Mammary epithelial cell (primary cell): ENCODE data around the gene POTEI.
"Not testable (repeated sequence)": the region's sequence is repeated elsewhere in the genome, so short reads cannot be mapped to it uniquely, and the experiment has no call there.

ENCODE experiments used
- CTCF ChIP-seq, 2 donors: IDR thresholded peaks in 1 of 2; conservative IDR thresholded peaks in 1 of 2; 2 replicates each; pipeline ENCODE4 v1.5.1; 2011 to 2012; ENCODE audit warnings: inconsistent platforms in 2 of 2, low read length in 2 of 2, mild to moderate bottlenecking in 2 of 2, control low read depth in 1 of 2, low read depth in 1 of 2; ENCODE audit not compliant: insufficient read depth in 1 of 2; ENCODE audit errors: extremely low read depth in 1 of 2
- EZH2 ChIP-seq: IDR thresholded peaks from 2 replicates; pipeline ENCODE4 v1.6.1; 2012; ENCODE audit warnings: low read length, inconsistent platforms, borderline replicate concordance

DNA sequence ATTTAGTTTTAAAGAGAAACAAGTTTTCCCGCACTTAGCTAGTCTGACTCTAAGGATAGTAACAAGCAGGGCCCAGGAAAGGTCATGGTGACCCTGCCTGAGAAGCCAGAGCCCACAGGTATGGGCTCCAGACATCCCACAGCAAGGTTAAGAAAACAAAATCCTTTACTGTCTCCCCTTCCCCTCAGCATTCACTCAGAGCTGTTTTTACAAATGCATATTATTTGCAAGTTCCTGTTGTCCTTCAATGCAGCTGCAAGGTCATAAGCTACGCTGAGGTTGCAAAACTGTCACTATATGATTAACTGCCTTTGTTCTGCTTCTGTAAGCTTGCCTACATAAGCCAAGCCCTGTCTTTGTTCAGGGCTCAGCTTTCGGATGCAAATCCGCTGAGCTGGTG, 18.1 kb downstream of the POTEI start:
- TF ChIP-seq CTCF (conservative IDR thresholded peaks at IDR 0.05 in 1 of 2, IDR thresholded peaks at IDR 0.05 in 1 of 2; ENCODE audit: extremely low read depth in 1 of 2, insufficient read depth in 1 of 2, low read depth in 1 of 2, low read length in 2 of 2); EZH2: not testable (repeated sequence)
